Fibroblast of lung (primary cell): ENCODE results near the gene MAT2B. TPM values are rescaled to one million over a fixed set of nuclear protein-coding genes. Genes with fewer than 3 reads are reported as not detected.
A peak's percentile ranks its signal among the peaks of the same experiment; 100 is the strongest.

ENCODE experiments used
- DNase-seq, 2 donors: peaks; one replicate each; pipeline versions ENCODE4 v3.0.0 to v3.0.0-alpha.2; 2010; ENCODE audit warnings: low read depth in 2 of 2
- H2AFZ ChIP-seq: 2 replicates; pipeline ENCODE4 v1.5.1; 2012; ENCODE audit warnings: low read length, control low read depth, inconsistent platforms
- H3K27ac ChIP-seq: 2 replicates; pipeline ENCODE4 v1.5.1; 2011; ENCODE audit warnings: low read length, control low read depth; ENCODE audit not compliant: insufficient read depth
- H3K27me3 ChIP-seq: 2 replicates; pipeline ENCODE4 v1.5.1; 2011; ENCODE audit warnings: mild to moderate bottlenecking, low read length; ENCODE audit not compliant: control insufficient read depth, insufficient read depth
- H3K36me3 ChIP-seq: 2 replicates; pipeline ENCODE4 v1.5.1; 2011; ENCODE audit warnings: low read length; ENCODE audit not compliant: control insufficient read depth, insufficient read depth
- H3K4me1 ChIP-seq: 2 replicates; pipeline ENCODE4 v1.5.1; 2011; ENCODE audit warnings: low read length; ENCODE audit not compliant: control insufficient read depth, insufficient read depth; ENCODE audit errors: extremely low read depth
- H3K4me2 ChIP-seq: 2 replicates; pipeline ENCODE4 v1.5.1; 2011; ENCODE audit warnings: low read length, control low read depth; ENCODE audit not compliant: insufficient read depth; ENCODE audit errors: extremely low read depth
- H3K4me3 ChIP-seq, 4 experiments: fragments of 200-600 bp in 1 of 4; sonication (generic) in 1 of 4; replicated peaks in 1 of 4; 2 replicates each; pipeline ENCODE4 v1.5.1; 2011 to 2016; ENCODE audit warnings: low read length in 4 of 4, low read depth in 3 of 4, mild to moderate bottlenecking in 3 of 4, control low read depth in 2 of 4, inconsistent platforms in 1 of 4, mixed read lengths in 1 of 4; ENCODE audit not compliant: insufficient read depth in 1 of 4; ENCODE audit errors: control extremely low read depth in 1 of 4
- H3K79me2 ChIP-seq: 2 replicates; pipeline ENCODE4 v1.5.1; 2012; ENCODE audit warnings: mild to moderate bottlenecking, low read length, inconsistent platforms; ENCODE audit not compliant: control insufficient read depth, insufficient read depth
- H3K9ac ChIP-seq: 2 replicates; pipeline ENCODE4 v1.5.1; 2011; ENCODE audit warnings: mild to moderate bottlenecking, low read length, control low read depth; ENCODE audit not compliant: insufficient read depth
- H3K9me3 ChIP-seq: 2 replicates; pipeline ENCODE4 v1.5.1; 2012; ENCODE audit warnings: low read depth, low read length; ENCODE audit not compliant: control insufficient read depth, insufficient read depth
- H4K20me1 ChIP-seq: 2 replicates; pipeline ENCODE4 v1.5.1; 2011; ENCODE audit warnings: low read length; ENCODE audit not compliant: control insufficient read depth, insufficient read depth; ENCODE audit errors: extremely low read depth
- CTCF ChIP-seq, 2 donors: IDR thresholded peaks in 1 of 2; conservative IDR thresholded peaks in 1 of 2; 1 replicate in 1 of 2; 2 replicates in 1 of 2; pipeline ENCODE4 v1.5.1; 2011 to 2012; ENCODE audit warnings: low read length in 2 of 2, control low read depth in 1 of 2, inconsistent platforms in 1 of 2, low read depth in 1 of 2, mild to moderate bottlenecking in 1 of 2
- EZH2 ChIP-seq: IDR thresholded peaks from 2 replicates; pipeline ENCODE4 v1.5.1; 2012; ENCODE audit warnings: low read length, control low read depth, mild to moderate bottlenecking; ENCODE audit errors: missing control alignments
- polyA minus RNA-seq: library from RNA; depleted of rRNA, polyadenylated mRNA; stranded (reverse); fragments of >200 nt; gene quantifications from 2 replicates; pipeline ENCODE4 v1.2.3, GENCODE V29; 2011; ENCODE audit warnings: low replicate concordance
- polyA plus RNA-seq, 2 donors: library from polyadenylated mRNA; depleted of rRNA in 1 of 2; stranded (reverse) in 1 of 2; unstranded in 1 of 2; fragments of >200 nt; gene quantifications; 2 replicates each; pipeline ENCODE4 v1.2.1, GENCODE V29; 2011 to 2012; ENCODE audit warnings: missing spikeins in 1 of 2
- total RNA-seq: library from RNA; depleted of rRNA; stranded (reverse); fragments of >200 nt; gene quantifications from 2 replicates; pipeline ENCODE4 v1.2.1, GENCODE V29; 2014

MAT2B gene
- total RNA-seq (136 and 160 TPM in 2 replicates), polyA plus RNA-seq (93.6 and 116 TPM in 2 replicates), polyA minus RNA-seq (11.1 and 14.9 TPM in 2 replicates)
- 70.4 and 85.8 TPM in 2 replicates for polyA plus RNA-seq (2012)

GRCh38 chr5:163505368-163506094 lies at the start of gene MAT2B:
Gene MAT2B (plus strand): TSS chr5:163505619. CDS start chr5:163505687, 68 bp downstream.
- peak within 1 kb of the TSS; percentile 95 for H3K27ac ChIP-seq
- no peaks in the 10 kb centered on the region for H3K36me3 ChIP-seq
- H3K4me2 ChIP-seq = peak within 1 kb of the TSS; percentile 99
- H3K27me3 ChIP-seq = no peaks in the 10 kb centered on the region
- H3K79me2 ChIP-seq = peaks cover 54% of the 10 kb centered on the region
- peak within 1 kb of the TSS; percentile 65 for H2AFZ ChIP-seq
- H3K9ac ChIP-seq = peak within 1 kb of the TSS; percentile 94
- peaks cover 11% of the 10 kb centered on the region for H3K4me1 ChIP-seq
- no peaks in the 10 kb centered on the region for H3K9me3 ChIP-seq
- H4K20me1 ChIP-seq = peaks cover 2% of the 10 kb centered on the region
- peak; percentile 11 to 24 for TF ChIP-seq CTCF (conservative IDR thresholded peaks at IDR 0.05 in 1 of 2, IDR thresholded peaks at IDR 0.05 in 1 of 2; ENCODE audit: low read depth in 1 of 2, low read length in 2 of 2)
- TF ChIP-seq EZH2 = no peak
- peak; percentile 93 to 94 for DNase-seq
- H3K4me3 ChIP-seq = peak within 1 kb of the TSS; percentile 84 to 99 (median 94)

GRCh38 chr5:163456029-163456589 lies 49.3 kb upstream of the MAT2B start:
- TF ChIP-seq CTCF (conservative IDR thresholded peaks at IDR 0.05 in 1 of 2, IDR thresholded peaks at IDR 0.05 in 1 of 2; ENCODE audit: low read depth in 1 of 2, low read length in 2 of 2) (no peak), EZH2 (no peak)
- Histone ChIP-seq H3K27ac (no peak overlapping the region), H2AFZ (no peak overlapping the region), H3K9ac (no peak overlapping the region), H3K4me2 (no peak overlapping the region), H4K20me1 (no peaks in the 10 kb centered on the region), H3K36me3 (peaks cover 2% of the 10 kb centered on the region), H3K4me1 (no peaks in the 10 kb centered on the region), H3K9me3 (no peaks in the 10 kb centered on the region), H3K4me3 (no peak overlapping the region), H3K79me2 (peaks cover 23% of the 10 kb centered on the region), H3K27me3 (no peaks in the 10 kb centered on the region)
- DNase-seq = peak in 1 of 2 donors; percentile 23

- Histone ChIP-seq H3K79me2 (peaks cover 23% of the 10 kb centered on the region), H3K4me2 (no peak overlapping the region), H3K27me3 (no peaks in the 10 kb centered on the region), H3K9me3 (no peaks in the 10 kb centered on the region), H4K20me1 (no peaks in the 10 kb centered on the region), H3K4me3 (no peak overlapping the region), H3K36me3 (no peaks in the 10 kb centered on the region), H3K9ac (no peak overlapping the region), H3K4me1 (no peaks in the 10 kb centered on the region), H2AFZ (no peak overlapping the region), H3K27ac (no peak overlapping the region)
- no peak for TF ChIP-seq CTCF (conservative IDR thresholded peaks at IDR 0.05 in 1 of 2, IDR thresholded peaks at IDR 0.05 in 1 of 2; ENCODE audit: low read depth in 1 of 2, low read length in 2 of 2)
- TF ChIP-seq EZH2 = no peak
- no peak for DNase-seq
These were observed 48.6 kb upstream of the MAT2B start for GRCh38 chr5:163456840-163457239.
